Fibroblast of the conjunctiva (primary cell): Measurements from ENCODE around the gene NFIX.
A peak's percentile ranks its signal among the peaks of the same experiment; 100 is the strongest.

Experiments
- DNase-seq: peaks from one replicate; pipeline ENCODE4 v3.0.0-alpha.2; 2010; ENCODE audit warnings: low read depth

The NFIX gene

DNA sequence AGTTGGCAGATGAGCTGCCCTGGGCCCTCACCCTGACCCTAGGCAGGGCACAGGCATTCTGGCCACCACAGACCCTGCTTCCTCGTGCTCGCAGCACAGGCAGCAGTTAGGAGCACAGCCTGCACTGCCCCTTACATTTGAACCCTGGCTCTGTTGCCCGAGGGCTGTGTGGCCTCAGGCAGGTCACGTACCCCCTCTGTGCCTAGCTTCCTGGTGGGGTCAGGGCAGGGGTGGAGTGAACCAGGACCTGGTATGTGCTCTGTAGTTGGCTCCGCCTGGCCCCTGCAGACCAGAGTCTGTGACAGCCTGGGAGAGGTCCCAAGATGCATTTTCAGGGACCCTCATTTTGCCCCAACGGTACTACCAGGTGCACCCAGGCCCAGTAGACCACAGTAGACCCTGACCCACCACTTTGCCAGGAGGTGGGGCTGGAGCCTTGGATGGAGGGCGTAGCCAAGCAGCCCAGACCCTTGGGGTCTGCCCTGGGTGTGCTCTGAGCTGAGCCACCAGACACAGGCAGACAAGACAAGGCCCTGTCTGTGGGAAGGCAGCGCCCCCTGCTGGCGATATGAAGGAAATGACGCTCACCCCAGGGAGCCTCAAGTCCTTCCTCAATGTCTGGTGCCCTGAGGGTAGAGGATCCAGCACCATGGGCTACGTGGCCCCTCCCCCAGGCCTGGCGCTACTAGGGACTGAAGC is 98.3 kb downstream of the NFIX start:
- peak; percentile 80 for DNase-seq

DNA sequence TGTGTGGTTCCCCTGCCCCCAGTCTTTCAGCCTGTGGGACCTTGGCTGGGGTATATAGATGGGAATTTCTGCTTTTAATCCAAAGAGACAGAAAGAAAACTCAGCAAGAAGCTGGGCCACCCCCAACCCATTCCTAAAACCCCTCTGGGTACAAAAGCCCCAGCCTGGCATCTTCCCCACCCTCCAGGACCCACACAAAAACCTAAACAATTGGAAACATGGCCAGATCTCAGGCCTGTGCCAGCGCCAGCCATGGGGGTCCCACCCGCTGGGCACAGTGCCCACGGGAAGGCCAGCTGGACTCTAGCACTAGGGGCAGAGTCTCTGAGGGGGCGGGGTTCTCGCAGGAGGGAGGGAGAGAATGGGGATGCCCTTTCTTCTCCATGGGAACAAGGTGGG is 98.8 kb downstream of the NFIX start:
- DNase-seq = no peak

DNA sequence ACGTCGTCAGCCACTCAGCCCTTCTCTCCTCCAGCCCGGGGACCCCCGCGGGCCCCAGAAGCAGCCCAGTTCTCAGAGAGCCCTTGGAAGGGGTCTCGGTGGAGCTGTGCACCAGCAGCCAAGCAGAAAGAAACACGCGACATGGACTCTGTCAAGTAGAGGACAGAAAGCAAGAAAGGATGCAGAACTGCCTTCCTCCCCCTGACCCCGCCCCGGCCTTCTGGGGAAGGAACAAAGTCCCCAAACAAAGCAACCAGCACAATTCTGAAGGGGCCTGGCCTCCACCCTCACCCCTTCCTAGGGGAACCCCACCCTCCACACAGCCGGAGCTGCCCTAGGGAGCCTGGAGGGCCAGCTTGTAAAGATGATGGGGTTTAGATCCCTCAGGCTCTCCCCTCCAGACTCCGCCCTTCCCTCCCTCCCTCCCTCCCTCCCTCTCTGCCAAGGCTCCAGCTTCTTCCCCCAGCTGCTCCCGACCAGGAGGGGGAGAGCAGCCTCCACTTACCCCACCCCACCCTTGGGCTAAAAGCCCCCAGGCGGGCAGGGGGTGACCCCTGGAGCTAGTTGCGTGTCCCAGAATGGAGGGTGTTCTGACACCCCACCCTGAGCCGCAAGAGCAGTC is 99.6 kb downstream of the NFIX start:
- no peak for DNase-seq

DNA sequence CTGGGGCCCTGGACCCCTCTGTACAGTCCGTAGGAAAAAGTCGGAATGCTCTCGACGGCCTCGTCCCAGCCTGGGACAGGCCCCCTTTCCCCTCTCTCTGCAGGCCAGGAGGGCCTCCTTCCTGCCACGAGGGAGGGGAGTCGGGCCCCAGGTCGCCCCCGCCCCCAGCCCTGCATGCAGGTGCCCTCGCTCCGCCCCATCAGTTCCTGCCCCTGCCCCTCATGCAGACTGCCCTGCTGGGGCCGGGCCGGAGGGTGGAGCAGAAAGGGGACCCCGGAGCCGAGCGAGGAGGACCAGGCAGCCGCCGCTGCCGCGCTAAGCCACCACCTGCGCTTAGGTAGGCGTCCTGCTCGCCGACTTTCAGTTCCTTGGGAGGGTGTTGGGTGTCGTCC is 100.1 kb downstream of the NFIX start:
- no peak for DNase-seq

DNA sequence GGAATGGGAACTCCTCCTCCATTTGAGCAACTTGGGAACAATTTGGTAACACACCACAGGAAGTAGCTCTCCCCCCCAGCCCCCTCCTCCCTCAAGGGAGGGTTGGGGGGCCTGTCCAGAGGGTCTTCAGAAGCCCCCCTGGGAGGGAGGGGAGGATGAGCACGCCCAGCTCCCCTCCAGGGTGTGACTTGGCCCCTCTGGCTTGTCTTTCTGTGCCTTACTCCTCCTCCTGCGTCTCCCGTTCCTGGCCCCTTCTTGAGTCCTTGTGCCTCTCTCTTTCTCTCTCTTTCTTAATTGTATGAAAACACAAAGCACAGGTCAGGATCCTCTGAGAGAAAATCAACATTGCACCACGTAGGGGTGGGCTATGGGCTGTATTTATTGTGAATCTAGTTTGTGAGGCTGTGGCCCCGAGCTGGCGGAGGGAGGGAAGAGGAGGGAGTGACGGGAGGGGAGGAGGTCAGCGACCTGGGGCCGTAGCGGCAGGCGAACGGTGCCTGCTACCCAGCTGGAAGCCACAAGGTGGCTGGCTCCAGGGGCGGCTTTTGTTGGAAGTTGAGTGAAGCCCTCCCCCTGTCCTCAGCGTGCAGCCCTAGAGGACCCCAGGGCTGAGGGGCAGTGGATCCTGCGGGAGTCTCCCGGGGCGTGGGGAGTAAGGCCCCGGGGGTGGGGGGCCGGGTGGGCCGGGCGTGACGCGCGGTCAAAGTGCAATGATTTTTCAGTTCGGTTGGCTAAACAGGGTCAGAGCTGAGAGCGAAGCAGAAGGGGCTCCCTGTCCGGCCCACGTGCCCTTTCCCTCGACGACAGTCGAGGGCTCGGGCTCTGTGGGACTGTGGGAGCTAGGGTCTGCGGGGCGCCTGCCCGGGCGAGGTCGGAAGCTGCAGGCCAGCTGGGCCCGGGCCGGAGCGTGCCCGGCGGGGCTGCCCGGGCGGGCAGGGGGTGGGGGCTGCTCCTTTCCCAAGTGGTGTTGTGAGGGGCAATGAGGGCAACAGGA is 101.0 kb downstream of the NFIX start:
- DNase-seq = no peak

DNA sequence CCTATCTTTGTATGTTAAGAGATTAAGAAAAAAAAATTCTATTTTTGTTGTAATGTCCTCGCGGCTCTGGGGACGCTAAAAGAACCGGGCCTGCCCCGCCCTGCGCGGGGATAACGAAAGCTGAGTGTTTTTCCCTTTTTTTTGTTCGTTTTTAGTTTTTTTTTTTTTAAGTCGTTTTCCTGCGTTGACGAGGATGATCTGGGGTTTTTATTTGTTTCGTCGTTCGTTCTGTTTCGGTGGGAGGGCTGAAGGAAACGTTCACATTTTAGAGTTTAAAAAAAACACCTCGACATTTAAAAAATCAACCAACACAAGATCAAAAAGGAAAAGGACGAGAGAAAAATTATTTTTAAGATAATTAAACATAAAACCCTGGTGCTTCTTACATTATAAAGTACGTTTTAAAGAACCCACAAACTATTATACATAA is 101.8 kb downstream of the NFIX start:
- no peak for DNase-seq

DNA sequence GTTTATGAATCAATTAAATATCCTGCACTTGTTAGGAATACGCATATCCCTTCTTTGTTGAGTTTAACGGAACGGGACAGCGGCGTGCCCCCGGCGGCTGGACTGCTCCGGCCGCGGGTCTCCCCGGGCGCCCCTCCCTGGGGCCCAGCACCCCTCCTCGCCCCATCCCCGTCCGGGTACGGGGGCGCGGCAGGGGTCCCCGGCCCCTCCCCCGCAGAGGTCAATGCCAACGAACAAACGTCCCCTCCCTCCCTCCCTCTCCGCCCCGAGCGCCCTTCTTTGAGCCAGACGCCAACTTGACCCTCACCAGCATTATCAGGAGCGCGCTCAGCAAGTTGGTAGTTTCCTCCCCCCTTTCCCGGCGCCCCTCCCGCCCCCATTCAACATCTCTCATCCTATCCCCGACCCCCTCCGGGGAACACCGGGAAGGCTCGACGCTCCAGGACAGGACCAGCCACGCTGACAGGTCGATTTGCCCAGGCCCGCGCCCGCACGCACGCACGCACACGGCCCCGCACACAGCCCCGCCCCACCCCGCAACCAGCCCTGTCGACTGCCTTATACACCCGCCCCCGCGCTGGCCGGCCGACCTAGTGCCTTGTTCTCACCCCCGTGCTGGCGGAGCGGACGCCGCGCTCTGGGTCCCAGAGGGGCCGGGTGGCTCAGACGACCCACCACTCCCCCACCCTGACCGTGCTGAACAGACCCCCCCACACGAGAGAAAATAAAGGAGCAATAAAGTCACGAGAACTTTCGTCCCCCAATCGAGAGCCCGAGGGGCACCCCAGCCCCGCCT is 102.4 kb downstream of the NFIX start:
- DNase-seq = no peak

DNA sequence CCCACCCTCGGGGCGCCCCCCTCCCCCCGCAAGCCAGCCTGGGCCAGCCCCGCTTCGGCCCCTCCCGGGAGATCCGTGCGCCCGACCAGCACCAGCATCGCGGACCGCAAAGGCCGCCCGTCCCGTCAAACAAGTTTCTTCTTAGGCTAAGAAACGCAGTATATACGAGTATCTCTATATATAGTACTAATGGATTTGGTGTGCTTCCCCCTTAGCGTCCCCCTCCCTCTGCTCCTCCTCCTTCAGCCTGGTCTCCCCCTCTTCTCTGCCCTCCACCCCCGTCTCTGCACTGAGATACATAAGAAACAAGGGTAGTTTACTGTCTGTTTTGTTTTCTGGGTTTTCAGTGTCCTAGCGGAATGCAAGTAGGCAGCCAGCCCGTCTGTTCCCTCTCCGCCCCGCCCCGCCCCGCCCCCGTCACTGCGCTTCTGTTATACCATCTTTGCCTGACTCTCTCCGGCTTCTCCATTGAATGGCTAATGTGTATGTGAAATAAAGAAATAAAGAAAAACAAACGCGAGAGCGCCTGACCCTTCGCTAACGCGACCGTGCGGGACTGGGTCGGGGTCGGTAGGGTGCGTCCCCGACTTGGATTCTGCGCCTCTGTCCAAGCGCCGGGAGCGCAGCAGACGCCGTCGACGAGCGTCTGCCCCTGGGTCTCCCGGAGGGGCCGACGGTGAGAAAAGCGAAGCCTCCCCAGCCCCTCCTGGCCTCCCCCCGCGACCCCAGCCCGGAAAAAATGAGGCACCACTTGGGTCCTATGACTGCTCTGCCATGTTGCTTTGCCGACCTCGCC is 103.2 kb downstream of the NFIX start:
- DNase-seq = peak; percentile 20

DNA sequence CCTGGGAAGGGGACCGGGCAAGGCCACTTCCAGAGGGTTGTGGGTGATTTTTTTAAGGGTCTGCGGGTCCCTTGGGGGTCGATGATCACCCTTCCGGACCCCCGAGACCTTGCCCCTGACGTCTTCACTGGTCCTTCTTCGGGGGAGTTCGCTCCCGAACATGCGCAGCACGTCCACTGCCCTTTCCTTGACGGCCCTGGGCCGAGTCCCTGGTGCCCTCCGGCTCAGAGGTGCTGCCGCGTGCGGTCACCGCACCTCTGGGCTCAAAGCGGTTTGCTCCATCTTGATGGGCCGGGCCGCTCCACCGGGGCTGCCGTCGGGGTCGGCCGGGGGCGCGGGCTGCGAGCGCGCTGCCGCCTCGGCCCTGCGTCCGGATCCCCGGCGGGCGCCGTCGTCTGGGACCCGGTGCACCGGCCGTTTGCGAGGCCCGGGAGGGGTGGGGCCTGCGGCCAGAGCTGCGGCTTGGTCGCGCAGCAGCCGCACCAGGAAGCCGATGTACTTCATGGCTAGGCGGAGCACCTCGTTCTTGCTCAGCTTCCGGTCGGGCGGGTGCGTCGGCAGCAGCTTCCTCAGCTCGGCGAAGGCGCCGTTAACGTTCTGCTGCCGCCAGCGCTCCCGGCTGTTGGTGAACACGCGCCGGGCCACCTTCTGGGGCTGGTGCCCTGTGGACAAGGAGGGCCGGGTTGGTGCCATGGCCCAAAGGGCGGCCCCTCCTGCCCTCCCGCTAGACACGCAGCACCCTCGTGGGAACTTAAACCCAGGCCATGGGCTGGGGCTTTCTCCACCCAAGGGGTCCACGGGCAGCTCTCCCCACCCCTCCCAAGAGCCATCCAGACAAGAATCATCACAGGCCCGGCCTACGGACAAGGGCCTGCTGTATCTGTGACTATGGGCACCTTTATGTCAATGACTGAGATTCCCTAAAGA is 104.1 kb downstream of the NFIX start:
- no peak for DNase-seq

DNA sequence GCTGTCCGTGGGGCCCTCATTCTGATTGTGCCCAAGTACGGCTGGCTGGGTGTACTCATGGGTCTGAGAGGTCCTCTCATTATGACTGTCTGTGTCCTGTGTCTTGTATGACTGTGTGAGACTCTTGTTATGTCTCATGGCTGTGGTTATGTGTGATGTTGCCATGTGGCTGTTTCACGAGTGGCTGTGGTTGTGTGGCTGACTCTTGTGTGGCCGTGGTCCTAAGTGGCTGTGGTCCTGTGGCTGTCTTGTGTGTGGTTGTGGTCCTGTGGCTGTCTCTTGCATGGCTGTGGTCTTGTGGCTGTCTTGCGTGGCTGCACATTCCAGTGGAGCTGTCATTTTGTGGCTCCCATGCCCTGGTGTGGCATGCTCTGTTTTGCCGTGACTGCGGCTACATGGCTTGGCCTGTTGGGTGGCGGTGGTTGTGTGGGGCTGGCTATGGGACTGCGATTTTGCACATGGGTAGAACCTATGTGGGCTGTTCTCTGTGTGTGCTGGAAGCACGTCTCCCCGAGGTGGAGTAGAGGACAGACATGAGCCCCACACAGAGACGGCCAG is 104.8 kb downstream of the NFIX start:
- DNase-seq = no peak

DNA sequence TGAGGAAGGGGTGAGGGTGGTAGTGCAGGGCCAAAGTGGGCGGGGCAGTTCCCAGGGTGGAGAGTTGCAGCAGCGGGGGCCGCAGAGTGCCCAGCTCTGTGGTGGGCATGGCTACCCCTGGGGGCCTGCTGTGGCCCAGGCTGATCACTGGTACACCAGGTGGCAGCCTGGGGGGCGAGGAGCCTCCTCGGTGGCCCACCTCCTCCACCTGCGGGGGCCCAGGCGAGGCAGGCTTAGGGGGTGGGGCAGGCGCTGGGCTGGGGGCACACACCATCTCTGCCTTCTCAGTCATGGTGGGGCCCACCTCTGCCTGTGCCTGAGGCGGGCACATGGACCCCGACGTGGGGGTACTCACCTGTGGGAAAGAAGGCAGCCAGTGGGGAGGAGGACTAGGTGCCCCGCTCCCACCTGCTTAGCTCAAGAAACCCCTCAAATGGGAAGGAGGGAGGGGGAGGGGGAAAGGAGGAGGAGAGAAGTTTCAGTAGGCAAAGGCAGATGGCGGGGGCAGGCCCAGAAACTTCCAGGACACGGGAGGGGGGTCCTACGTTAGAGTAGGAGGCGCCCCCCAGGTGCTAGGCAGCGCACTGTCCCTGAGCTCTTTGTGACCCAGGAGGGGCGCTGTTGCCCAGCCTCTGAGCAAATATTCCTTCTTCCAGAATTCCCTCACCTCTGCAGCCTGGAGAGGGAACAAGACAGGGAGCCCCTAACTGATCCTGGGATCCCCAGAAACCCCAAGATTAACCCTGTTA is 105.7 kb downstream of the NFIX start:
- DNase-seq = no peak

DNA sequence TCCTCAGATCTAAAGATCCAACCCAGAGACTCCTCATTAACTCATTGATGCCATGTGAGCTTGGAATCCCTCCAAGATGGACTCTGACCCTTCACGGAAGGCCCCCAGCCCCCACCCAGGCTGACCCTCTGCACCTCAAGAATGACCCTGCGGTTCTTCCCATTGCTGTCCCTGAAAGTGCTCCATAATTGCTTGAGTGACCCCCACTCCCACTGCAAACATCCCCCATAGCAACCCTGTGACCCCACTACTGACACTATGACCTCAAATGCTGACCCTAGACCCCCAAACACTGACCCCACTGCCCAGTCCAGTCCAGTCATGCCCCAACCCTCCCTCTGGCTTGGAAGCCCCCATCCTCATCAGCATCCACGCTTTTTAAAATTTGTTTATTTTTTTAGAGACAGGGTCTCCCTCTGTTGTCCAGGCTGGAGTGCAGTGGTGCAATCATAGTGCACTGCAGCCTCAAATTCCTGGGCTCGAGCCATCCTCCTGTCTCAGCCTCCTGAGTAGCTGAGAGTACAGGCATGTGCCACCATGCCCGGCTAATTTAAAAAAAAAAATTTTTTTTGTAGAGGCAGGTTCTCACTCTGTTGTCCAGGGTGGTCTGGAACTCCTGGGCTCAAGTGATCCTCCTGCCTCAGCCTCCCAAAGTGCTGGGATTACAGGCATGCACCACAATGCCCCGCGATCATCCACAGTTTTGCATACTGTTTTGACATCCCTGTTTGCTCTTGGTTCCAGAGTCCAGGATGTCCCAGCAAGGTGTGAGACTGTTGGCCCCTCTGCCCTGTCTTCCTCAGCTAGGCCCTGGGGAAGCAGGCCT is 106.5 kb downstream of the NFIX start:
- DNase-seq = no peak

DNA sequence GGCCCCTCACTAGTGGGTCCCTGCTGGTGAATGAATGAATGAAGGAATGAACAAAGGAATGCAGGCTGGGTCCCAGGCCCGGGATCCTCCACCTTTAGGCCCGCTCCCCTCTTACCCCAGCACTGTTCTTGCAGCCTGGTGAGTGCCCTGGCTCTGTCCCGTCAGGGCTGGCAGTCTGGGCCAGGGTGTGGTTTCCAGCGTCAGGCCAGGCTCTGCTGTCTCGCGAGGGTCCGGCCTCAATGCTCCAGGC is 107.1 kb downstream of the NFIX start:
- no peak for DNase-seq

DNA sequence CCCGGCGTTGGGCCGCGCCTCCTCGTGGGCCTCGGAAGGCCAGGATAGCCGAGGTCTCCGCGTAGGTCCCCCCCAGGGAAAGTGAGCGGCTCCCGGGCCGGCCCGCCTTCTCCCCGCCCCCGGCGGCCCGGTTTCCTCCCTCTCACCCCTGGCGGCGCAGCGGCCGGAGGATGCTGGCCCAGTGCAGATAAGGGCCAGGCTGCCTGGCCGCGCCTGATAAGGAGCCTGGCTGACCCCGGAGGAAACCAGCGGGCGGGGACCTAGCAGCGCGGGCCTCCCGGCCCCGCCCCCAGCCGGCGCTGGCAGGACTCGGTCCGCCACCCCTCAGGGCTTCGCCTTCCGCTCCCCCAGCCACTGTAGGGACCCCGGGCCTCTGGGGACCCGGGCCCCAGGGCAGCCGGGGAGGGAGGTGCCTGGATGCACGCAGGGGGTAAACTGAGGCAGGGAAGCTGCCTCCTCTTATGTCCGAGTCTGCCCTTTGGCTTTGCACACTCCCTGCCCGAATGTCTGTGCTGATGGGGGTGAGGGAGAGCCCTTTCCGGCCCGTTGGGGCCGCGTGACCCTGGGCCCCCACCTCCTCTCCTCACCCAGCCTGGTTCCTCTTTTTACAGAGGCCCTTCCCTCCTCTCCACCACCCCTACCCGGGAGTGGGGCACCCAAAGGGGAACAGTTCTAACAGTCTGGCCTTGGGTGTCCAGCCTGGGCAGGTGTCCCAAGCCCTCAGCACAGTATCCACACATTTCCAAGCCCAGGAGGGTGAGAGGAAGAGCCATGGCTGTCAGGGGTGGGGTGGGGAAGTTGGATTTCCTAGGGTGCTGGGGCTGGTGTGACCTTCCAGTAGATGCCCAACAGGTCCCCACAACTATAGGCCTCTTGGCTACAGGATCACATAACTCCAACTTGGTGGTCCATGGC is 107.6 kb downstream of the NFIX start, which contains the start of gene LYL1:
Gene LYL1, minus strand, starts transcription at position 193 of the 915 bp plus-strand sequence. CDS start 1,687 bp downstream, outside the sequence.
- DNase-seq = no peak

DNA sequence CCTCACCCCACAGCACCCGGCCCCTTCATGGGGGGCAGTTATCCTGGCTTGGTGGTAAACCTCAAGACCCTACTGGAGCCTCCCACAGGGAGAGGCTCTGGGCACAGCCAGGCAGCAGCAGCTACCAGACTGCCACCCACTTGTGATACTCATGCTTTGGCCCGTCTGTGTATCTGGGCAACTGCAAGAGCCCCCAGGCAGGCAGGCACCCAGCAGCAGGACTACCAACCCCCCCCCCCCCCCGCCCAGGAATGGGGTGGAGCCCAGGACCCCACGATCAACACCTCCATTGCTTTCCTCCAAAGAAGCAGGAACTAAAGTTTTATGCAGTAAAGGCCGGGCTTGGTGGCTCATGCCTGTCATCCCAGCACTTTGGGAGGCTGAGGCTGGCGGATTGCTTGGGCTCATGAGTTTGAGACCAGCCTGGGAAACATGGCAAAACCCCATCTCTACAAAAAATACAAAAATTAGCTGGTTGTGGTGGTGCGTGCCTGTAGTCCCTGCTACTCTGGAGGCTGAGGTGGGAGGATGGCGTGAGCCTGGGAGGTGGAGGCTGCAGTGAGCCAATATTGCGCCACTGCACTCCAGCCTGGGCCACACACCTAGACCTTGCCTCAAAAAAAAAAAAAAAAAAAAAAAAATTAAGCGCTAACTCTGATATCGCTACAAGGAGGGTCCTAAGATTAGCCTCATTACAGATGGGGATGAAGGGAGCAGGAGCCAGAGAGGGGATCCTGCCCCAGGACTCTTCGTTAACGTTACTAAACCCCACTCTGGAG is 108.5 kb downstream of the NFIX start:
- DNase-seq = no peak

DNA sequence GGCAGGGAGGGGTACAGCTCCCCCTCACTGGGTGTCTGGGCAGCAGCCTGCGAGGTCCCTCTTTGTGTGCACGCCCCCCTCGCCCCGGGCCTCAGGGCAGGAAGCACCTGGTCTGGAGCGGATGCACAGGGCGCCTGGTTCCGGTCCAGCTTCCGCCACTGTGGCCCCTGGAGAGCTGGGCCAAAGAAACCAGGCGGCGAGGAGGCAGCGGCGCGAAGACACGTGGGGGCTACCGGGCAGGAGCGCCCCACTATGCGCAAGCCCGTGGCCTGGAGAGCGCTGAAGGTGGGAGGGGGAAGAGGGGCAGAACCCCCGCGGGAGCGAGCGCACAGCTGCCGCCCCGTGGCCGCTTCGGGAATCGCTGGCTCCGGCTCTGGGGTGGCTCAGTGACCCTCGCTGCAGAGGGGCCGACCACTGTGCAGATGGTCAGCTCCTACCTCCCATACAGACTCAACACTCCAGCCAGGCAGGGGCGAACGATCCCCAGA is 109.1 kb downstream of the NFIX start:
- DNase-seq = no peak
